ENCODE results near the gene EPHB4.

DNA sequence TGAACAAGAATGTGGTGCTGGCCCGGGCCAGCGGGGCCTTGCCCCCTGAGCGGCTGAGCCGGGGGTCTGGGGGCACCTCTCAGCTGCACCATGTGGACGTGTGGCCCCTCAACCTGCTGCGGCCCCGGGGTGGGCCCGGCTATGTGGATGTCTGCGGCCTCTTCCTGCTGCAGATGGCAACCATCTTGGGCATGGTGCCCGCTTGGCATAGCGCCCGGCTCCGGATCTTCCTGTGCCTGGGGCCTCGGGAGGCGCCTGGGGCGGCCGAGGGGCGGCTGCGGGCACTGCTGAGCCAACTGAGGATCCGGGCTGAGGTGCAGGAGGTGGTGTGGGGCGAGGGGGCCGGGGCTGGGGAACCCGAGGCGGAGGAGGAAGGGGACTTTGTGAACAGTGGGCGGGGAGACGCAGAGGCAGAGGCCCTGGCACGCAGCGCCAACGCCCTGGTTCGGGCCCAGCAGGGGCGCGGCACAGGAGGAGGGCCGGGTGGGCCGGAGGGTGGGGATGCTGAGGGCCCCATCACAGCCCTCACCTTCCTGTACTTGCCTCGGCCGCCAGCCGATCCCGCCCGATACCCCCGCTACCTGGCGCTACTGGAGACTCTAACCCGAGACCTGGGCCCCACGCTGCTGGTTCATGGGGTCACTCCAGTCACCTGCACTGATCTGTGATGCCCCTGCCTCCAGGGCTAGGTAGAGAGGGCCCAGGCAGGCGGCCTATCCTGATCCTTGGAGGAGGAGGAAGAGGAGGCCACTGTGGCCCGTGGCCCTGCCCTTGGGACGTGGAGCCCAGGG is 38.8 kb upstream of the EPHB4 start:
- TF ChIP-seq, protein P1, sequence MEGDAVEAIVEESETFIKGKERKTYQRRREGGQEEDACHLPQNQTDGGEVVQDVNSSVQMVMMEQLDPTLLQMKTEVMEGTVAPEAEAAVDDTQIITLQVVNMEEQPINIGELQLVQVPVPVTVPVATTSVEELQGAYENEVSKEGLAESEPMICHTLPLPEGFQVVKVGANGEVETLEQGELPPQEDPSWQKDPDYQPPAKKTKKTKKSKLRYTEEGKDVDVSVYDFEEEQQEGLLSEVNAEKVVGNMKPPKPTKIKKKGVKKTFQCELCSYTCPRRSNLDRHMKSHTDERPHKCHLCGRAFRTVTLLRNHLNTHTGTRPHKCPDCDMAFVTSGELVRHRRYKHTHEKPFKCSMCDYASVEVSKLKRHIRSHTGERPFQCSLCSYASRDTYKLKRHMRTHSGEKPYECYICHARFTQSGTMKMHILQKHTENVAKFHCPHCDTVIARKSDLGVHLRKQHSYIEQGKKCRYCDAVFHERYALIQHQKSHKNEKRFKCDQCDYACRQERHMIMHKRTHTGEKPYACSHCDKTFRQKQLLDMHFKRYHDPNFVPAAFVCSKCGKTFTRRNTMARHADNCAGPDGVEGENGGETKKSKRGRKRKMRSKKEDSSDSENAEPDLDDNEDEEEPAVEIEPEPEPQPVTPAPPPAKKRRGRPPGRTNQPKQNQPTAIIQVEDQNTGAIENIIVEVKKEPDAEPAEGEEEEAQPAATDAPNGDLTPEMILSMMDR (conservative IDR thresholded peaks at IDR 0.05 in 1 of 2, IDR thresholded peaks at IDR 0.05 in 1 of 2; ENCODE audit: extremely low read depth in 1 of 2, insufficient read depth in 1 of 2, low read depth in 1 of 2, low read length in 2 of 2) = no peak
- TF ChIP-seq EZH2 (IDR thresholded peaks at IDR 0.05; ENCODE audit: borderline replicate concordance, low read length) = no peak

All from mammary epithelial cell (primary cell).